GM23338 (cell line): ENCODE results near the gene TFAP2A. TPM values are rescaled to one million over a fixed set of nuclear protein-coding genes. Genes with fewer than 3 reads are reported as not detected.
A peak's percentile ranks its signal among the peaks of the same experiment; 100 is the strongest.

Source experiments
- ATAC-seq: fragments of 200-7000 bp; cut with Tn5 transposase; 3 replicates; pipeline ENCODE4 v1.9.1; 2020
- DNase-seq: peaks from one replicate; pipeline ENCODE4 v3.0.0-alpha.2; 2015; ENCODE audit warnings: low spot score
- H2AFZ ChIP-seq: fragments of 200-600 bp; sonication (generic); 2 replicates; pipeline ENCODE4 v1.8.0; 2016; ENCODE audit warnings: antibody characterized with exemption, mild to moderate bottlenecking, moderate library complexity
- H3F3A ChIP-seq: fragments of 200-600 bp; sonication (generic); replicated peaks from 2 replicates; pipeline ENCODE4 v1.8.0; 2017; ENCODE audit warnings: antibody characterized with exemption, mixed run types, low read depth
- H3K27ac ChIP-seq: fragments of 200-600 bp; sonication (generic); 2 replicates; pipeline ENCODE4 v1.6.1; 2016; ENCODE audit warnings: low read depth
- H3K27me3 ChIP-seq: fragments of 200-600 bp; sonication (generic); 2 replicates; pipeline ENCODE4 v1.8.0; 2016; ENCODE audit warnings: mild to moderate bottlenecking, mixed run types, moderate library complexity; ENCODE audit not compliant: insufficient read depth
- H3K36me3 ChIP-seq: fragments of 200-600 bp; sonication (generic); 2 replicates; pipeline ENCODE4 v1.8.0; 2016; ENCODE audit warnings: mild to moderate bottlenecking; ENCODE audit not compliant: insufficient read depth
- H3K4me1 ChIP-seq: fragments of 200-600 bp; sonication (generic); 2 replicates; pipeline ENCODE4 v1.8.0; 2016; ENCODE audit warnings: mild to moderate bottlenecking, moderate library complexity; ENCODE audit not compliant: insufficient read depth
- H3K4me2 ChIP-seq: fragments of 200-600 bp; sonication (generic); 2 replicates; pipeline ENCODE4 v1.7.1; 2017; ENCODE audit warnings: mixed run types
- H3K4me3 ChIP-seq: fragments of 200-600 bp; sonication (generic); 2 replicates; pipeline ENCODE4 v1.6.1; 2016; ENCODE audit warnings: mixed run types
- H3K79me2 ChIP-seq: fragments of 200-600 bp; sonication (generic); replicated peaks from 2 replicates; pipeline ENCODE4 v1.8.0; 2017; ENCODE audit warnings: mild to moderate bottlenecking; ENCODE audit not compliant: insufficient read depth
- H3K9me2 ChIP-seq: fragments of 200-600 bp; sonication (generic); 2 replicates; pipeline ENCODE4 v1.8.0; 2017; ENCODE audit not compliant: insufficient read depth
- H4K20me1 ChIP-seq: fragments of 200-600 bp; sonication (generic); replicated peaks from 2 replicates; pipeline ENCODE4 v1.8.0; 2017; ENCODE audit warnings: mild to moderate bottlenecking; ENCODE audit not compliant: insufficient read depth
- H3K27ac Mint-ChIP-seq: 2 replicates; pipeline ENCODE4 v1.8.0; 2020; ENCODE audit warnings: inconsistent platforms, mild to moderate bottlenecking, moderate library complexity, mixed read lengths
- H3K27me3 Mint-ChIP-seq: 3 replicates; pipeline ENCODE4 v1.8.0; 2022; ENCODE audit warnings: low read depth, mild to moderate bottlenecking, moderate library complexity, mixed read lengths, inconsistent platforms; ENCODE audit not compliant: insufficient read depth, poor library complexity
- H3K36me3 Mint-ChIP-seq: 3 replicates; pipeline ENCODE4 v1.8.0; 2021; ENCODE audit warnings: low read depth, mild to moderate bottlenecking, inconsistent platforms, moderate library complexity, mixed read lengths
- H3K4me1 Mint-ChIP-seq: 3 replicates; pipeline ENCODE4 v1.8.0; 2020; ENCODE audit warnings: mild to moderate bottlenecking, inconsistent platforms, mixed read lengths
- H3K4me3 Mint-ChIP-seq: 3 replicates; pipeline ENCODE4 v1.8.0; 2021; ENCODE audit warnings: moderate library complexity, mild to moderate bottlenecking, inconsistent platforms, mixed read lengths
- H3K9me3 Mint-ChIP-seq: 3 replicates; pipeline ENCODE4 v1.8.0; 2020; ENCODE audit warnings: moderate library complexity, mild to moderate bottlenecking, inconsistent platforms, mixed read lengths
- EZH2 ChIP-seq: fragments of 200-600 bp; sonication (generic); IDR thresholded peaks from one replicate; pipeline ENCODE4 v1.8.0; 2017; ENCODE audit warnings: antibody characterized with exemption, mild to moderate bottlenecking, low read depth; ENCODE audit not compliant: unreplicated experiment
- EZH2phosphoT487 ChIP-seq: fragments of 200-600 bp; sonication (generic); IDR thresholded peaks from one replicate; pipeline ENCODE4 v1.8.1; 2018; ENCODE audit warnings: antibody characterized with exemption; ENCODE audit not compliant: unreplicated experiment
- NANOG ChIP-seq: IDR thresholded peaks from 2 replicates; pipeline ENCODE4 v1.6.1; 2016; ENCODE audit warnings: antibody characterized with exemption, borderline replicate concordance
- ZNF114 ChIP-seq: fragments of 250-450 bp; sonication (Bioruptor Pico); IDR thresholded peaks from 2 replicates; pipeline ENCODE4 v1.5.0; 2020; ENCODE audit warnings: mild to moderate bottlenecking, moderate library complexity
- polyA plus RNA-seq: library from polyadenylated mRNA; unstranded; fragments of >200 nt; fragmentation: Nextera tagmentation; extraction: Ambion mirVana; gene quantifications from 2 replicates; pipeline ENCODE4 v1.2.1, GENCODE V29; 2016
- total RNA-seq: library from RNA; depleted of rRNA; stranded (reverse); fragments of >200 nt; shearing (Covaris generic); gene quantifications from 2 replicates; pipeline ENCODE4 v1.2.3, GENCODE V29; 2014
- TF ChIP-seq, protein P1 (sequence below): fragments of 250-450 bp; sonication (Bioruptor Pico); IDR thresholded peaks from 2 replicates; pipeline ENCODE4 v1.5.0; 2020; ENCODE audit warnings: mild to moderate bottlenecking, moderate library complexity

TFAP2A gene
- total and polyA plus RNA-seq, 2 experiments from 2014 or later = not detected

DNA sequence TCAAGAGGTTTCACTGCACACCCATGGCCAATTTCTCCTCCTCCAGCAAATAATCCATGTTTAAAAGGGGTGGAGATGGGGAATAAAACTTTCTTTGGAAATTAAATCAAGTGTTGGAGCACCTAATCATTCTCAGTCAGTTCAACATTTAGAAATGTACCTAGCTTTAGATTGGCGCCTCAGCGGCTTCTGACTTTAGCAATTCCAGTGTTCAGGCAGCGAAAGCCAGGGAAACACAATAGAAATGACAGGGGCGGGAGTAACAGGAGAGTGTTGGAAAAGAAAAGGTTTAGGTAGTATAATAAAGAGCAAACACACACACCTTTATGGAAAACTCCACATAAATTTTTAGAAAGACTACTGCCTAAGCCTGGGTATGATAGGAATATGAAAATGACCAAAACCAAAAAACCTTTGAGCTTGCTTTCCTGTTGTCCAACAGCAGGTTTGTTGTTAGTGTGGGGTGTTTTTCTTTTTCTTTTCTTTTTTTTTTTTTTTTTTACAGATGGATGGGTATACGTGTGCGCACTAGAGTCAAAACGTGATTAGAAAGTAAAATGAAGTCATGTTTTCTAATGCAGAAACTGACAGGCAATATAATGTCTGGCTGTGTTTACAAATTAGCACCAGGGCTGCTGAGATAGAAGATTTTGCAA lies 7.7 kb downstream of the TFAP2A start:
- H3K4me3 Mint-ChIP-seq = no peak overlapping the region
- H3K9me3 Mint-ChIP-seq = peaks cover 7% of the 10 kb centered on the region; the same call in 1 of the 3 replicates

More for the DNA sequence above, 7.7 kb downstream of the TFAP2A start:
- Histone ChIP-seq H3K4me3 (peak overlapping the region; percentile 11), H4K20me1 (0 out of 2 replicates have a peak, but pooled peaks cover 2% of the 10 kb centered on the region), H3K27ac (no peak overlapping the region), H3K79me2 (no peaks in the 10 kb centered on the region), H3K9me2 (no peaks in the 10 kb centered on the region), H3K4me1 (peaks cover 71% of the 10 kb centered on the region), H3K27me3 (peaks cover 90% of the 10 kb centered on the region), H3F3A (peaks cover 31% of the 10 kb centered on the region), H2AFZ (no peak overlapping the region), H3K4me2 (peak overlapping the region; percentile 54), H3K36me3 (no peaks in the 10 kb centered on the region)
- ATAC-seq (no peak), DNase-seq (peak; percentile 40)
- Mint-ChIP-seq H3K4me1 (peaks cover 72% of the 10 kb centered on the region), H3K27me3 (peaks cover 95% of the 10 kb centered on the region), H3K27ac (no peak overlapping the region), H3K36me3 (no peaks in the 10 kb centered on the region)
- TF ChIP-seq ZNF114 (CRISPR knock-in tag) (no peak), EZH2phosphoT487 (no peak), NANOG (no peak), EZH2 (peak; percentile 76)
- TF ChIP-seq, protein P1, sequence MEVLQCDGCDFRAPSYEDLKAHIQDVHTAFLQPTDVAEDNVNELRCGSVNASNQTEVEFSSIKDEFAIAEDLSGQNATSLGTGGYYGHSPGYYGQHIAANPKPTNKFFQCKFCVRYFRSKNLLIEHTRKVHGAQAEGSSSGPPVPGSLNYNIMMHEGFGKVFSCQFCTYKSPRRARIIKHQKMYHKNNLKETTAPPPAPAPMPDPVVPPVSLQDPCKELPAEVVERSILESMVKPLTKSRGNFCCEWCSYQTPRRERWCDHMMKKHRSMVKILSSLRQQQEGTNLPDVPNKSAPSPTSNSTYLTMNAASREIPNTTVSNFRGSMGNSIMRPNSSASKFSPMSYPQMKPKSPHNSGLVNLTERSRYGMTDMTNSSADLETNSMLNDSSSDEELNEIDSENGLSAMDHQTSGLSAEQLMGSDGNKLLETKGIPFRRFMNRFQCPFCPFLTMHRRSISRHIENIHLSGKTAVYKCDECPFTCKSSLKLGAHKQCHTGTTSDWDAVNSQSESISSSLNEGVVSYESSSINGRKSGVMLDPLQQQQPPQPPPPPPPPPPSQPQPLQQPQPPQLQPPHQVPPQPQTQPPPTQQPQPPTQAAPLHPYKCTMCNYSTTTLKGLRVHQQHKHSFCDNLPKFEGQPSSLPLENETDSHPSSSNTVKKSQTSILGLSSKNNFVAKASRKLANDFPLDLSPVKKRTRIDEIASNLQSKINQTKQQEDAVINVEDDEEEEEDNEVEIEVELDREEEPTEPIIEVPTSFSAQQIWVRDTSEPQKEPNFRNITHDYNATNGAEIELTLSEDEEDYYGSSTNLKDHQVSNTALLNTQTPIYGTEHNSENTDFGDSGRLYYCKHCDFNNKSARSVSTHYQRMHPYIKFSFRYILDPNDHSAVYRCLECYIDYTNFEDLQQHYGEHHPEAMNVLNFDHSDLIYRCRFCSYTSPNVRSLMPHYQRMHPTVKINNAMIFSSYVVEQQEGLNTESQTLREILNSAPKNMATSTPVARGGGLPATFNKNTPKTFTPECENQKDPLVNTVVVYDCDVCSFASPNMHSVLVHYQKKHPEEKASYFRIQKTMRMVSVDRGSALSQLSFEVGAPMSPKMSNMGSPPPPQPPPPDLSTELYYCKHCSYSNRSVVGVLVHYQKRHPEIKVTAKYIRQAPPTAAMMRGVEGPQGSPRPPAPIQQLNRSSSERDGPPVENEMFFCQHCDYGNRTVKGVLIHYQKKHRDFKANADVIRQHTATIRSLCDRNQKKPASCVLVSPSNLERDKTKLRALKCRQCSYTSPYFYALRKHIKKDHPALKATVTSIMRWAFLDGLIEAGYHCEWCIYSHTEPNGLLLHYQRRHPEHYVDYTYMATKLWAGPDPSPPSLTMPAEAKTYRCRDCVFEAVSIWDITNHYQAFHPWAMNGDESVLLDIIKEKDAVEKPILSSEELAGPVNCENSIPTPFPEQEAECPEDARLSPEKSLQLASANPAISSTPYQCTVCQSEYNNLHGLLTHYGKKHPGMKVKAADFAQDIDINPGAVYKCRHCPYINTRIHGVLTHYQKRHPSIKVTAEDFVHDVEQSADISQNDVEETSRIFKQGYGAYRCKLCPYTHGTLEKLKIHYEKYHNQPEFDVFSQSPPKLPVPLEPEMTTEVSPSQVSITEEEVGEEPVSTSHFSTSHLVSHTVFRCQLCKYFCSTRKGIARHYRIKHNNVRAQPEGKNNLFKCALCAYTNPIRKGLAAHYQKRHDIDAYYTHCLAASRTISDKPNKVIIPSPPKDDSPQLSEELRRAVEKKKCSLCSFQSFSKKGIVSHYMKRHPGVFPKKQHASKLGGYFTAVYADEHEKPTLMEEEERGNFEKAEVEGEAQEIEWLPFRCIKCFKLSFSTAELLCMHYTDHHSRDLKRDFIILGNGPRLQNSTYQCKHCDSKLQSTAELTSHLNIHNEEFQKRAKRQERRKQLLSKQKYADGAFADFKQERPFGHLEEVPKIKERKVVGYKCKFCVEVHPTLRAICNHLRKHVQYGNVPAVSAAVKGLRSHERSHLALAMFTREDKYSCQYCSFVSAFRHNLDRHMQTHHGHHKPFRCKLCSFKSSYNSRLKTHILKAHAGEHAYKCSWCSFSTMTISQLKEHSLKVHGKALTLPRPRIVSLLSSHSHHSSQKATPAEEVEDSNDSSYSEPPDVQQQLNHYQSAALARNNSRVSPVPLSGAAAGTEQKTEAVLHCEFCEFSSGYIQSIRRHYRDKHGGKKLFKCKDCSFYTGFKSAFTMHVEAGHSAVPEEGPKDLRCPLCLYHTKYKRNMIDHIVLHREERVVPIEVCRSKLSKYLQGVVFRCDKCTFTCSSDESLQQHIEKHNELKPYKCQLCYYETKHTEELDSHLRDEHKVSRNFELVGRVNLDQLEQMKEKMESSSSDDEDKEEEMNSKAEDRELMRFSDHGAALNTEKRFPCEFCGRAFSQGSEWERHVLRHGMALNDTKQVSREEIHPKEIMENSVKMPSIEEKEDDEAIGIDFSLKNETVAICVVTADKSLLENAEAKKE (CRISPR knock-in tag) = no peak
